GM04504 (cell line): ENCODE data around the gene CTDNEP1.

Experiments
- DNase-seq: peaks from one replicate; pipeline ENCODE4 v3.0.0-alpha.2; 2012; ENCODE audit warnings: low read depth

Gene CTDNEP1

DNA sequence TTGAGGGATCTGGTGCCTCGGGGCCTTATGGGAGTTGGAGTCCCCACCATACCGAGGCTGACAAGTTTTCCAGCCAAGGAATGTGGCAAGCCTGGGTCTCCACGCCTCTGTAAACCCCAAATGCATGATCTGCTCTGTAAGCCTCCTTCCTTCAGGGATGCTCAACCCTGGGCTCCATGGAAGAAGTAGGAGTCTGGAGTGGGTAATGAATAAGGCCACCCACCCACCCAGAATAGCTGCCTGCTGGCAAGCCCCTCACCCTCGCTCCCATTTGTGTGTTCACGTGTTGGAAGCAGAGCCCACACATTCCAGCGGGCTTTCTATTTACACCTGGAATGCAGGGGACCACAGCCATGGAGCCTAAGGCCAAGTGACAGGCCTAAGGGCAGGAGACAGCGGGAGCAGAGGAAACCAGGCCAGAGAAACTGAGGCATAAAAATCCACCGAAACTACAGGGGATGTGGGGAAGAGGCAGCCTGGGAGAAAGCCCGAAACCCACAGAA, 36.3 kb downstream of the CTDNEP1 start:
- DNase-seq: no peak

DNA sequence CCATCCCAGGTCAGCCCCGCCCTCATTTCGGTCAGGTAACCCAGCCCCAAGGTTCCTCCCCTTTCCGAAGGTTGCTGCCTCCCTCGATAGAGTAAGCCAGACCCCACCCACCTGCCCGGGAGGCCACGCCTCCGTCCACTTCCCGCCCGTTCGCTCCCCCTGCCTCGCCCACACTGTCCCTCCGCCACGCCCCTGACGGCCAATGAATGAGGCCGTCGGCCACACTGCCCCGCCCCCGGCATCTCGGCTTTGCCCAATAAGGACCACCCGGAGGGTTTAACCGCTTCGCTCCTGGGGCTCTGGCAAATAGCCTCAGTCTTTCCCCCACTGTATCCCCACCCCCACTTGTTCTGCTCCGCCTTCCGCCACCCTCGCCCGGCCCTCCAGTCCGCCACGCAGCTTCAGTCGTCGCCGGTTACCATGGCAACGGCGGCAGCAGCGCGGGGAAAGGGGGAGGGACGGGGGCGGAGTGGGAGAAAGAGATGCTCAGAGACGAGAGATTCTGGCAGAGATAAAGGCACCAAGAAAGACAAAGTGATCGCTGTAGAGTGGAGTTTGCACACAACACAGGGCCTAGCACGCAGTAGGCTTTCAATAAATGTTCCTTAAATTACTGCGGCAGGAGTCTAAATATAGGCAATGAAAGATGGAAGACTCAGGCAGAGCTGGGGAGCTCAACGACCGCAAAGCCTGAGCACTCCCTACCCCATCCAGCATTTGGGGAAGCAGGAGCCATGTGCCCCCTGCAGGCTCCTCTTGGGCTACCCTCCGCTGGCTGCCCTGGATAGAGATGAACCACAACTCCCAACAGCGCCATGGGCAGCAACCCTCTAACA, 37.0 kb downstream of the CTDNEP1 start:
- DNase-seq: peak; percentile 90

DNA sequence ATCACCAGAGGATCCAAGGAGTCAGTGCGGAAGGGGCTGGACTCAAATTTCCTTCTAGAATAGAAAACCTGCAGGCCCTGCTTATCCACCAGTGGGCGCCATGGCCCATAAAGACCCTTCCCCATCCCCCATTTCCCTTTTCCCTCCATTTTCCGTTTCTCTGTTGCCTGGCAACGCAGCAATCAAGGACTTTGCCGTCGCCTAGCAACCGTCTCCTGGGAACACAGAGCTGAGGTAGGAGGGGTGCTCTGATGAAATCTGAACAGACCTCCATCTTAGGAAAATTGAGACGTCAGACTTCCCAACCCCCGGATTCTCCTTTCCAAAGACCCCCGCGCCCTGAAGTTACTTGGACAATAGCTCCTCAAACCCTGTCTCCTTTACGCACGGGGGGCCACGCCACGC, 37.6 kb downstream of the CTDNEP1 start:
- DNase-seq: no peak

DNA sequence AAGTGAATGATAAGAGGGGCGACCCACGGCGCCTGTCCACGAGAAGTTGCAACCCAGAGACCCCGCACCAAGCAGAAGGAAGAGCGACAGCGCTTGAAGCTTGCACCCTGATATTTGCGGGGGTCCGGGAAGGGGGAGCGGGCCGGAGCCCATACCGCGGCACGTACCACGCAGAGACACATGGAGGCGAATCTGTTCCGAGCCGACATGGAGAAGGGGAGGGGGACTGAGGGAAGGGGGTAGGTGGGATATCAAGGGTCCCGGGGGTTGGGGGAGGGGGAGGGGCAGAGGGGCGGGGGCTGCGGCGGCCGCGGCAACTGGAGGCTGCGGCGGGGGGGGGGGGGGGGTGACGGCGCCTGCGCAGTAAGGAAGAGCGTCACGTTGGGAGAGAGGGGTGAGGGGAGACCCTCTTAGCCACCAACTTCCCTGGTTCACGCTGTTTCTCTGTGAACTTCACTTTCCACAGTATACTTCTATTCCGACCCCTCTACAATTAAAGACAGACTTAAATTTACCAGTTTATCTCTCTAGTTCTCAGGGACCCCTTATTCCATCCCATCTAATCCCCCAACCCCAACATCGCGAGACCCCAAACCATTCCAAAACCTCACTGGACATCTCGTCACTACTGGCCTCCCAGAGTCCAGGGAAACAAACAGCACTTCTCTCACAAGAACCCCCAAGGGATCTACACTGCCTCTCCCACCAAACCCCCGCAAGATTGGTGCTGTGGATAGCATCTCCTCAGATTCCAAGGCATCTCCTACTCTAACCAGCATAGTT, 39.9 kb downstream of the CTDNEP1 start:
- DNase-seq: no peak

DNA sequence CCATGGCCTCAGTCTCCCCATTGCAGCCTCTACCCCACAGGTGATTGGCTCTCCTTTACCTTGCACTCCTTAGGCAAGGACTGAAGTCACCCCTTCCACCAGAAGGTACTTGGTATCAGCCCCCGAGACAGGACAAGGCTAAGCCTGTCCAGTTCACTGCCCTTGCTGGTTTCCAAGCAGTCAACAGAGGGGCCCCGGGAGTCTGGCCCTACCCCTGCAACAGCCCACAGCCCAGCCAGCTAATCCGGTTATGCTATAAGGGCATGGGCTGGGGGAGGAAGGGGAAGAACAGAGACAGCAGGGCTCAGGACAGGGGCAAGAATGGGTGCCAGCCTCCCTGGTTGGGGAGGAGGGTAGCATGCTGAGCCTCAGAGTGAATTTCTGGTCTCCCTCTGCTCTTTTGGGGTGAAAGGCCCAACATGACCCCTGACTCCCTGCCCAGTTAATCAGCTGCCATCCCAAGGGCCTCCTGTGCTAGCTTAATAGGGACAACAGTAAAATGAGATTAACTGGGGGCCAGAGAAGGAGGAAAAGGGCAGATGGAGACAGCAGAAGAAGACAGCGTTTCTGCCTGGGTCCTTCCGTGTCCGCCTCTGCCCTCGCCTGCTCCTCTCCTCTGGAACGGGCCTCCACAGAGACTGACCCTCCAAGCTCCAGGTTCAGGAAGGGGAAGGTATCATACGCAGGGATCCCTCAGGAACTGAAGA, 42.6 kb downstream of the CTDNEP1 start:
- no peak for DNase-seq

DNA sequence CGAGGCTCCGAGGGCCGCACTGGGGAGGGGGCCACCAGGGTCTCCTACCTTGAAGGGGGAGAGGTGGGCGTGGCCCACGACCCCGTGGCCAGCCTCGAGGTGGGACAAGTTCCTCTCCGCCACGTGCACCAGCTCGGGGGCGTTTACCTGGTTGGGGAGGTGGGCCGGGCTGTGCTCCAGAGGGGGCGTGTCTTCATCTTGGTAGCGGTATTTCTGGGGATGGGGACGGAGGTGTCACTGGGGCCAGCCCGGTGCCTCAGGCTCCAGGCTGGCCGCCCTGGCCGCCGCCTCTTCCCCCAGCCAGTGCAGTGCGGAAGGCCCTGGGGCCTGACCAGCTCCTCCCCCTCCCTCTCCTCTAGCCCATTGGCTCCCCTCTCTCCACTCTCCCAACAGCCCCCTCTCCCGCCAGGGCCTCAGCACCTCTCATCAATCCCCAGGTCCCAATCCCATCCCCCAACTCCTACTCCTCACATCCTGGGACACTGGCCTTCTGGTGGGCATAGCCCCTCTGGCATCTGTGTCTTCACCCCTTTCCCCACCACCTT, 43.4 kb downstream of the CTDNEP1 start:
- DNase-seq: no peak

DNA sequence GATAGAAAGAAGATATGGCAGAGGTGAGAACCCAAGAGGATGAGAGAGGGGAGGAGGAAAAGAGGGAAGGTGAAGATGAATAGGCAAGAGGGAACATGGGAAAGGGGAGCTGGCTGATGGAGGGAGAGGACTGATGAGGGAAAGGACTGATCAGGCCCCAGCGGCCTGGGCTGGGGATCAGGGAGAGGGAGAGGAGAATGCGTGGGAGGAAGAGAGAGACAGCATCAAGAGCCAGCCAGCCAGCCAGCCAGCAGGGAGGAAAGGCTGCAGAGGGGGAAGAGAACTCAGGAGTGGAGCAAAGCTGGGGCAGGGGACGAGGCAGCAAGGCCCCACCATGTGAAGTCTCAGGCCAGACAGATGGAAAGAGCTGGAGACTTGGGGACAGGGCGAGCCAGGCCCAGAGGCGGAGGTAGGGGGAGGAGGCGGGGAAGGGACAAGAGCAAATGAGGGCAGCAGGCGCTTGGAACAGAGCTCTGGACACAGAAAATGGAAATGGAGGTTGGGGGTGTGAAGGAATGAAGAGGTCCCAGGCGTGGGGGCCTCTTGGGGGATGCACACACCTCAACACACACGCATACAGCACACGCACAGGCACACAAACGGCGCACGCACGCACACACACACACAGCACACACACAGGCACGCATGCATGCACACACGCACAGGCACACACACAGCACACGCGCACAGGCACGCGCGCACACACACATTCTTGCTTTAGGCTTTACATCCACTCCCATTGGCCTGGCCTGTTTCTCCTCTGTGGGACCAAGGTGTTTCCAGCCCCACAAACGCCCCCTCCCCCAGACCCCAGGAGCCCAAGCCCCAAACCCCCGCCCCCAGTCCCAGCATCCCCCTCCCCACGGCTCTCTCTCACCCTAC, 44.2 kb downstream of the CTDNEP1 start:
- DNase-seq: no peak

DNA sequence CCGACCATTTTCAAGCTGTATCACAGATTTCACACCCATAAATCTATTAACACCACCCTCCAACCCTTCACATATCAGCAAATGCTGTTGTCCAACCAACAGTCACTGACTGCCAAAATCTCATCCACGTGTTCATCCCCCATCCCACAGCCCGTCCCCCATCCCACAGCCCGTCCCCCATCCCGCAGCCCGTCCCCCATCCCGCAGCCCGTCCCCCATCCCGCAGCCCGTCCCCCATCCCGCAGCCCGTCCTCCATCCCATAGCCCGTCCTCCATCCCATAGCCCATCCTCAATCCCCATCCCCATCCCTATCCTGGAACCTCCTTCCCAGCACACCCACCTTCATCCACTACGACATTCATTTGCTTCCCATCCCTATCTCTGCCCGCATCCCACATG, 46.0 kb downstream of the CTDNEP1 start:
- no peak for DNase-seq

DNA sequence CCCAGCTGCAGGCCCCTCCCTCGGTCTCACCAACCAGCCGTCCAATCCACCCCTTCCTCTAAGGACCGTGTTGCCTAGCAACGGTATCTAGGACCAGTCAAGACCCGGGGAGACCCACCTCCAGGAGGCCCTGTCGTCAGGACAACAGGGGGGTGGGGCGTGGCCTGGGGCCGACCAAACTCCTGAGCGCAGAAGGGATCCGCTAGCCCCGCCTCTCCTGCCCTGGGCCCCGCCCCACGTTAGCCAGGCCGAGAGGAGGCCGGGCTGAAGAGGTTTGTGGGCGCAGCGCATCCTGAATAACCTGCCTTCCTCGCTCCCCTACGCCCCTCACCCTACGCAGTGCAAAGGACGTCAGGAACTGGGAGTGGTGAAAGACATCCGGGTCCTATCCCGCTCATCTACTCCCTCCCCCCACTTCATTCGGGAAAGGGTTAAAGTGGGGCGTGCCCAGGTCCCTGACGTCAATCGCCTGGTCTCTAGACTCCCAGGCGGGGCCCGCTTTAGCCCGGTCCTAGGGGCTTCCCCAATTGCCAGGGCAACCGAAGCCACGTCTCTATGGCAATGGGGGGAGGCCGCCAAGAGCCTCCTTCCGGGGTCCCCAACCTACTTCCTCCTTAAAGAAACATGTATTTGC, 46.6 kb downstream of the CTDNEP1 start:
- DNase-seq: peak; percentile 24

DNA sequence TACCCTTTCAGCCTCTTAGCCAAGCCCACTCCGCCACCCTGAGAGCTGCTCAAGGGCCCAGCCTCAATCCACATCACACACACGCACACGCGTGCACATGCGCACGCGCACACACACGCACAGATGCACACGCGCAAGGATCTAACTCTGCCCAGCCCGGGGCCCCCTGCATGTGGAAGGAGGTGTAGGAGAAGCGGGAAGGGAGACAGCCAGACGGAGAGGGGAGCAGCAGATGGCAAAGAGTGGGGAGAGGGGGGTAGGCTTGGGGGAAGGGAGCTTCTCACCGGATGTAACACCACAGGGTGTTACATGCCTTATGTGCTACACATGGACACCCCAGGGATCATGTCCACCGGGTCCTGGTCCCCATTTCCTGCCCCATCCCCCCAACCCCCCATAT, 47.2 kb downstream of the CTDNEP1 start:
- no peak for DNase-seq

DNA sequence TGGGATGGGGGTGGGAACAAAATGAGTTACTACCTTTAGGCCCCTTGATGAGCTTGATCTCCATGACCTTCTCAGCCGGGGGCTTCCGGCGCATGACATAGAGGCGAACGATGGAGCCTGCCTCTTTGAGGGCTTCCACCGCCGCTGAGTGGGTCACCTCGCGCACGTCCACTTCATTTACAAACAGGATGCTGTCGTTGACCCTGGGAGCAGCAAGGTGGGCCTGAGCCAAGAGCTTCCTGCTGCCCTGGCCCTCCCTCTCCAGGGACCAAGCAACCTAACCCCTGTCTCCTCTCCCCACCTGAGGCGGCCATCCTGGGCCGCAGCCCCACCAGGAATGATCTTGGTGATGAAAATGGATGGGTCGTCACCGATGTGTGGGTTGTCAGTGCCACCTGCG, 48.1 kb downstream of the CTDNEP1 start:
- no peak for DNase-seq

DNA sequence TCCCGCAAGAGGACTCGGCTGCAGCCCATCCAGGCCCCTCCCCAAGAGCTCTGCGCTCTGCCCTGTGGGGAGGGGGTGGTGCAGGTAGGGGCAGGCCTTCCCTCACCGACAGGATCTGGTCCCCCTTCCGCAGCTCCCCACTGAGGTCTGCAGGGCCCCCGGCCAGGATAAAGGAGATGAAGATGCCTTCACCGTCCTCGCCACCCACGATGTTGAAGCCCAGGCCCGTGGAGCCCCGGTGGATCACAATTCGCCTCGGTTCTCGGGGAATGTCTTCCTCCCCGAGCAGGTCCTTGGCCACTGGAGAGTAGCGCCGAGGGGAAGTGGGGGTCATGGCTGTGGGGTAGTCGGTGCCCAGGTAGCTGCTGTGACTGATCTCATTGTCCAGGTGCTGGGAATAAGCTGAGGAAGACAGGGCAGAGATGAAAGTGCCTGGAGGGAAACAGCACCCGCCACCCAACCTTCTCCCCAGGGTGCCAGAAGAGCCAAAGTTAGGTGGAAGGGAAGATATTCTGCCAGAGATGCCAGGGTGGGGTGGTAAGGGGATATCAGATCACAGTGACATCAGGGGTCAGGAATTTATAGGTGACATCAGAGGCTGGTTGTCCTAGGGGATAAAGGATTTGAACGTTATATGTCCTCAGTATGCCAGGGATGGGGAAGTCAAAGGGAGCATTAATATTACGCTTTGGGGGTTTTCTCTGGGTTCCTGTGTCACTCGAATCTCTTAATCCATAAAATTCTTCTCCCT, 54.7 kb downstream of the CTDNEP1 start:
- DNase-seq: no peak

DNA sequence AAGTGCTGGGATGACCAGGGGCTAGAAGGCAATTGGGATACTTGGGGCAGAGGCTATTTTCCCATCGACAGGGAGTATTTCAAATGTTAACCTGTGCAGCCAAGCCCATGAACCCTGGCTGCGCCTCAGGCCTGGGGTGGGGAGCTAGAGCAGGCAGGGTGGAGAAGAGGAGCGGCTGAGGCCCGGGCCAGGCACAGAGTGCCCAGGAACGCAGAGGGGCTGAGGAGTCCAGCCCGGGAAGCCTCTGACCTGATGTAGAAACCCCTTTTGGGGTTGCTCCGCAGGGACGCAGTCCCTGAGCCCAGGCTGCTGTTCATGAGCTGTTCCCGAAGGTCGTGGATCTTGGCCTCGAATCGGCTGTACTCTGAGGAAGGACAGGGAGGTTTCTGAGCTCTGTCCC, 55.6 kb downstream of the CTDNEP1 start:
- no peak for DNase-seq
